GM12874 (cell line): ENCODE measurements around the gene BCO1.

Source experiments
- TF ChIP-seq, protein P1 (sequence below): IDR thresholded peaks from 2 replicates; pipeline ENCODE4 v1.5.1; 2011; ENCODE audit warnings: low read depth, mild to moderate bottlenecking, control low read depth, low read length, moderate library complexity; ENCODE audit not compliant: insufficient read depth

BCO1 gene

GRCh38 chr16:81321039-81321438 lies 82.5 kb downstream of the BCO1 start:
- TF ChIP-seq, protein P1, sequence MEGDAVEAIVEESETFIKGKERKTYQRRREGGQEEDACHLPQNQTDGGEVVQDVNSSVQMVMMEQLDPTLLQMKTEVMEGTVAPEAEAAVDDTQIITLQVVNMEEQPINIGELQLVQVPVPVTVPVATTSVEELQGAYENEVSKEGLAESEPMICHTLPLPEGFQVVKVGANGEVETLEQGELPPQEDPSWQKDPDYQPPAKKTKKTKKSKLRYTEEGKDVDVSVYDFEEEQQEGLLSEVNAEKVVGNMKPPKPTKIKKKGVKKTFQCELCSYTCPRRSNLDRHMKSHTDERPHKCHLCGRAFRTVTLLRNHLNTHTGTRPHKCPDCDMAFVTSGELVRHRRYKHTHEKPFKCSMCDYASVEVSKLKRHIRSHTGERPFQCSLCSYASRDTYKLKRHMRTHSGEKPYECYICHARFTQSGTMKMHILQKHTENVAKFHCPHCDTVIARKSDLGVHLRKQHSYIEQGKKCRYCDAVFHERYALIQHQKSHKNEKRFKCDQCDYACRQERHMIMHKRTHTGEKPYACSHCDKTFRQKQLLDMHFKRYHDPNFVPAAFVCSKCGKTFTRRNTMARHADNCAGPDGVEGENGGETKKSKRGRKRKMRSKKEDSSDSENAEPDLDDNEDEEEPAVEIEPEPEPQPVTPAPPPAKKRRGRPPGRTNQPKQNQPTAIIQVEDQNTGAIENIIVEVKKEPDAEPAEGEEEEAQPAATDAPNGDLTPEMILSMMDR = no peak

- TF ChIP-seq, protein P1 = no peak
Observed at GRCh38 chr16:81321536-81321935, 83.0 kb downstream of the BCO1 start.

DNA sequence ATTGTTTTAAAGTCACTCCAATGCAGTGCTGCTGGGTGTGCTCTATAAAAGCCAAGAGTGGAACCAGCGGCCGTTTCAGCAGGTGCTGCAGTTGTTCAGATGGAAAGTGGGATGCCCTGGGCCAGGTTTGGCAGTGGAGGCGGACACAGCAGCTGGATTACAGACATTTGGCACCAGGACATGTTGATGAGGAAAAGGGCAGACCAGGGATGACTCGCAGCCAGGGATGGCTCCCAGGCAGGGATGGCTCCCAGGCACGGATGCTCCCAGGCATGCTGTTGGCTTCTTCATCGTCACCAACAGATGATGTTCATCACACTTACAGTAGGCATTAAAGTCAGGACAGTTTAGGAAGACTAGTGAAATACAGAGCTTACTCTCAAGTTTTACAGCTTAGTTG lies 86.3 kb downstream of the BCO1 start:
- TF ChIP-seq, protein P1 = no peak

GRCh38 chr16:81327011-81327410 lies 88.5 kb downstream of the BCO1 start:
- TF ChIP-seq, protein P1 = no peak

GRCh38 chr16:81327447-81328196 lies 89.1 kb downstream of the BCO1 start:
- TF ChIP-seq, protein P1 = no peak

- TF ChIP-seq, protein P1 = no peak
Observed at GRCh38 chr16:81329947-81330346, 91.5 kb downstream of the BCO1 start.

DNA sequence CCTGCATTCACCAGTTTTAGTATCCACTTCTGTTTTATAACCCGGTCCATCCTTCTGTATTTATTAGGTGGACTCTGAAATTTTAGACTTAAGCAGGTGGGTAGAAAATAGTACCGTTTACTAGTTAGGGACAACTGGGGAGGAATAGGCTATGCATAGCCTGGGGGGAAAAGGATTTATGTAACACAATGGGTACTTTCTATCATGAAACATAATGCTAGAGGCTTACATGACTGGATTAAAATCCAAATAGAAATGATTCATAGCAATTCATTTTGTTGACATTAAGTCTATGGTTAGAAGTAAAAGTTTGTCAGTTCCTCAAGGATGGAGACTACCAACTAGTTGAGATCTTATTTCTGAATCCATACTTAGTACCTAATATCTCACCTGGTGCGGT lies 94.9 kb downstream of the BCO1 start:
- TF ChIP-seq, protein P1 = no peak
